ENCODE data around the gene CLSTN3. TPM values are rescaled to one million over a fixed set of nuclear protein-coding genes. Genes with fewer than 3 reads are reported as not detected.

CLSTN3 gene
- total and polyA plus RNA-seq, 2 of the 13 experiments (the other 11 are each of a cell fraction or from before 2014, with no cell fraction given), result 26.2 to 94.1 TPM

- FAIRE-seq (no peak), DNase-seq (ENCODE audit: low spot score) (no peak), ATAC-seq (no peak)
- WGBS (ENCODE audit: low lambda C conversion rate), result 95% methylated on average over 8 of the region's 10 CpGs
- H3K4me2 ChIP-seq (ENCODE audit: low read depth, low read length), result no peak overlapping the region
- H3K4me1 ChIP-seq (ENCODE audit: insufficient read depth, low read length), result 0 out of 2 replicates have a peak, but pooled peaks cover 8% of the 10 kb centered on the region
- no peak for TF ChIP-seq ESRRA (CRISPR knock-in tag; IDR thresholded peaks at IDR 0.05; ENCODE audit: low read depth)
- peak; percentile 46 for TF ChIP-seq AGO2 (optimal IDR thresholded peaks at IDR 0.05; ENCODE audit: low read depth, low read length)
- H3K36me3 ChIP-seq (replicated peaks in 1 of 2; ENCODE audit: control insufficient read depth in 1 of 2, insufficient read depth in 2 of 2, low read length in 2 of 2), result peaks cover 15 to 17% of the 10 kb centered on the region in 2 experiments; a peak in 3 of 5 replicates
- no peaks in the 10 kb centered on the region for H3K9me3 ChIP-seq (ENCODE audit: low read length)
- H3K4me3 ChIP-seq (replicated peaks in 1 of 3; ENCODE audit: insufficient read depth in 1 of 3, low read depth in 2 of 3, low read length in 3 of 3), result no peak overlapping the region
- intact Hi-C loops (cut with micrococcal nuclease; ENCODE audit: unreplicated experiment) (no loop called here), in situ Hi-C loops (cut with HindIII; ENCODE audit: extremely low pct_ligation_motif_present, low pct_unique_long_range_greater_than_20kb) (no loop called here)
- no peak overlapping the region for H2AFZ ChIP-seq (ENCODE audit: low read length)
- ChIA-PET POLR2A (no interaction called here), CTCF (ENCODE audit: low intra/inter-chr PET ratio, low total read pairs) (no interaction called here)
- BruUV-seq (replicated peaks), result no TSS peak
- H4K20me1 ChIP-seq (ENCODE audit: insufficient read depth, low read length), result no peaks in the 10 kb centered on the region
- no peaks in the 10 kb centered on the region for H3K79me2 ChIP-seq (ENCODE audit: insufficient read depth, low read length)
- H3K27ac ChIP-seq (ENCODE audit: extremely low read length, insufficient read depth, low read length), result no peak overlapping the region
- peaks cover 0 to 6% of the 10 kb centered on the region in 2 experiments; a peak in 2 of 5 replicates for H3K27me3 ChIP-seq (ENCODE audit: control insufficient read depth in 1 of 2, insufficient read depth in 2 of 2, low read length in 2 of 2)
- H3K9ac ChIP-seq (ENCODE audit: insufficient read depth, low read depth, low read length), result no peak overlapping the region
Measured at GRCh38 chr12:7158781-7159609, 28.8 kb downstream of the CLSTN3 start.

DNA sequence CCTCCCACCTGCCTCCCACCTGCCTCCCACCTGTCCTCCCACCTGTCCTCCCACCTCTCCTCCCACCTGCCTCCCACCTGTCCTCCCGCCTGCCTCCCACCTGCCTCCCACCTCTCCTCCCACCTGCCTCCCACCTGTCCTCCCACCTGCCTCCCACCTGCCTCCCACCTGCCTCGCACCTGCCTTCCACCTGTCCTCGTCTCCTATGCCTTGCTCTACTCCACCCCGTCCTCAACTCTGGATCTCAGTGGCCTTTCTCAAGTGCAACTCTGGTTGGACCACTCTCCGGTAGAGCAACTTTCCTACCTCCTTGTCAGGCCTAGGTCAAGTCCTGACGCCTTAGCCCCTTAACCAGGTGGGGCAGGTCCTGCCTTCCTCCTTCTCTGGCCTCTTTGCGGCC lies 30.0 kb downstream of the CLSTN3 start:
- ChIA-PET POLR2A (no interaction called here), CTCF (ENCODE audit: low intra/inter-chr PET ratio, low total read pairs) (no interaction called here)
- WGBS (ENCODE audit: low lambda C conversion rate), result 63% methylated on average over 7 of the region's 7 CpGs

More for the DNA sequence above, 30.0 kb downstream of the CLSTN3 start:
- no peak for TF ChIP-seq RAD51 (IDR thresholded peaks at IDR 0.05; ENCODE audit: borderline replicate concordance)
- TF ChIP-seq, protein P1, sequence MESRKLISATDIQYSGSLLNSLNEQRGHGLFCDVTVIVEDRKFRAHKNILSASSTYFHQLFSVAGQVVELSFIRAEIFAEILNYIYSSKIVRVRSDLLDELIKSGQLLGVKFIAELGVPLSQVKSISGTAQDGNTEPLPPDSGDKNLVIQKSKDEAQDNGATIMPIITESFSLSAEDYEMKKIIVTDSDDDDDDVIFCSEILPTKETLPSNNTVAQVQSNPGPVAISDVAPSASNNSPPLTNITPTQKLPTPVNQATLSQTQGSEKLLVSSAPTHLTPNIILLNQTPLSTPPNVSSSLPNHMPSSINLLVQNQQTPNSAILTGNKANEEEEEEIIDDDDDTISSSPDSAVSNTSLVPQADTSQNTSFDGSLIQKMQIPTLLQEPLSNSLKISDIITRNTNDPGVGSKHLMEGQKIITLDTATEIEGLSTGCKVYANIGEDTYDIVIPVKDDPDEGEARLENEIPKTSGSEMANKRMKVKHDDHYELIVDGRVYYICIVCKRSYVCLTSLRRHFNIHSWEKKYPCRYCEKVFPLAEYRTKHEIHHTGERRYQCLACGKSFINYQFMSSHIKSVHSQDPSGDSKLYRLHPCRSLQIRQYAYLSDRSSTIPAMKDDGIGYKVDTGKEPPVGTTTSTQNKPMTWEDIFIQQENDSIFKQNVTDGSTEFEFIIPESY (CRISPR knock-in tag; IDR thresholded peaks at IDR 0.05), result no peak
- no peak for TF ChIP-seq ZNF776 (CRISPR knock-in tag; IDR thresholded peaks at IDR 0.05)
- TF ChIP-seq FOXM1 (CRISPR knock-in tag; IDR thresholded peaks at IDR 0.05), result no peak
- no peak for TF ChIP-seq JUND (CRISPR knock-in tag; IDR thresholded peaks at IDR 0.05)
- no peak for TF ChIP-seq KDM6A (CRISPR knock-in tag; IDR thresholded peaks at IDR 0.05; ENCODE audit: low read depth)
- no peak for TF ChIP-seq RAD21 (CRISPR knock-in tag; IDR thresholded peaks at IDR 0.05)
- TF ChIP-seq, protein P2, sequence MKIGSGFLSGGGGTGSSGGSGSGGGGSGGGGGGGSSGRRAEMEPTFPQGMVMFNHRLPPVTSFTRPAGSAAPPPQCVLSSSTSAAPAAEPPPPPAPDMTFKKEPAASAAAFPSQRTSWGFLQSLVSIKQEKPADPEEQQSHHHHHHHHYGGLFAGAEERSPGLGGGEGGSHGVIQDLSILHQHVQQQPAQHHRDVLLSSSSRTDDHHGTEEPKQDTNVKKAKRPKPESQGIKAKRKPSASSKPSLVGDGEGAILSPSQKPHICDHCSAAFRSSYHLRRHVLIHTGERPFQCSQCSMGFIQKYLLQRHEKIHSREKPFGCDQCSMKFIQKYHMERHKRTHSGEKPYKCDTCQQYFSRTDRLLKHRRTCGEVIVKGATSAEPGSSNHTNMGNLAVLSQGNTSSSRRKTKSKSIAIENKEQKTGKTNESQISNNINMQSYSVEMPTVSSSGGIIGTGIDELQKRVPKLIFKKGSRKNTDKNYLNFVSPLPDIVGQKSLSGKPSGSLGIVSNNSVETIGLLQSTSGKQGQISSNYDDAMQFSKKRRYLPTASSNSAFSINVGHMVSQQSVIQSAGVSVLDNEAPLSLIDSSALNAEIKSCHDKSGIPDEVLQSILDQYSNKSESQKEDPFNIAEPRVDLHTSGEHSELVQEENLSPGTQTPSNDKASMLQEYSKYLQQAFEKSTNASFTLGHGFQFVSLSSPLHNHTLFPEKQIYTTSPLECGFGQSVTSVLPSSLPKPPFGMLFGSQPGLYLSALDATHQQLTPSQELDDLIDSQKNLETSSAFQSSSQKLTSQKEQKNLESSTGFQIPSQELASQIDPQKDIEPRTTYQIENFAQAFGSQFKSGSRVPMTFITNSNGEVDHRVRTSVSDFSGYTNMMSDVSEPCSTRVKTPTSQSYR (CRISPR knock-in tag; IDR thresholded peaks at IDR 0.05; ENCODE audit: borderline replicate concordance), result no peak
- Histone ChIP-seq H3K4me2 (ENCODE audit: low read depth, low read length) (no peak overlapping the region), H3K27me3 (ENCODE audit: control insufficient read depth in 1 of 2, insufficient read depth in 2 of 2, low read length in 2 of 2) (peaks cover 0 to 6% of the 10 kb centered on the region in 2 experiments; a peak in 2 of 5 replicates), H3K27ac (ENCODE audit: extremely low read length, insufficient read depth, low read length) (no peak overlapping the region), H4K20me1 (ENCODE audit: insufficient read depth, low read length) (no peaks in the 10 kb centered on the region), H3K79me2 (ENCODE audit: insufficient read depth, low read length) (no peaks in the 10 kb centered on the region), H3K9ac (ENCODE audit: insufficient read depth, low read depth, low read length) (no peak overlapping the region), H3K4me1 (ENCODE audit: insufficient read depth, low read length) (0 out of 2 replicates have a peak, but pooled peaks cover 8% of the 10 kb centered on the region), H3K36me3 (replicated peaks in 1 of 2; ENCODE audit: control insufficient read depth in 1 of 2, insufficient read depth in 2 of 2, low read length in 2 of 2) (peaks cover 11 to 12% of the 10 kb centered on the region in 2 experiments; a peak in 3 of 5 replicates), H2AFZ (ENCODE audit: low read length) (no peak overlapping the region), H3K9me3 (ENCODE audit: low read length) (no peaks in the 10 kb centered on the region), H3K4me3 (replicated peaks in 1 of 3; ENCODE audit: insufficient read depth in 1 of 3, low read depth in 2 of 3, low read length in 3 of 3) (no peak overlapping the region)
- DNase-seq (ENCODE audit: low spot score) (no peak), ATAC-seq (no peak), FAIRE-seq (no peak)
- in situ Hi-C loops (cut with HindIII; ENCODE audit: extremely low pct_ligation_motif_present, low pct_unique_long_range_greater_than_20kb) (no loop called here), intact Hi-C loops (cut with micrococcal nuclease; ENCODE audit: unreplicated experiment) (no loop called here)
- BruUV-seq (replicated peaks), result no TSS peak

Measured in HepG2 (cell line).